Progenitor cell of endocrine pancreas (in vitro differentiated cells): Measurements from ENCODE around the gene ACVRL1. TPM values are rescaled to one million over a fixed set of nuclear protein-coding genes. Genes with fewer than 3 reads are reported as not detected.

Experiments
- DNase-seq: peaks from one replicate; pipeline ENCODE4 v3.0.0; 2021; ENCODE audit warnings: low spot score; ENCODE audit not compliant: unreplicated experiment
- H3K27ac Mint-ChIP-seq: 2 replicates; pipeline ENCODE4 v1.8.0; 2021; ENCODE audit warnings: mild to moderate bottlenecking, moderate library complexity, mixed read lengths
- H3K27me3 Mint-ChIP-seq: 2 replicates; pipeline ENCODE4 v1.8.0; 2021; ENCODE audit warnings: mixed read lengths
- H3K36me3 Mint-ChIP-seq: 2 replicates; pipeline ENCODE4 v1.8.0; 2022; ENCODE audit warnings: mixed read lengths; ENCODE audit not compliant: insufficient read depth
- H3K4me1 Mint-ChIP-seq: 2 replicates; pipeline ENCODE4 v1.8.0; 2021; ENCODE audit warnings: low read depth, mixed read lengths
- H3K4me3 Mint-ChIP-seq: 2 replicates; pipeline ENCODE4 v1.8.0; 2021; ENCODE audit warnings: low read depth, mild to moderate bottlenecking, moderate library complexity, mixed read lengths
- H3K9me3 Mint-ChIP-seq: 2 replicates; pipeline ENCODE4 v1.8.0; 2021; ENCODE audit warnings: low read depth, mixed read lengths
- total RNA-seq: library from RNA; stranded (reverse); gene quantifications from 2 replicates; pipeline ENCODE4 v1.2.1, GENCODE V29; 2021
- TF ChIP-seq, protein P1 (sequence below): fragments of 200-600 bp; sonication (generic); IDR thresholded peaks from one replicate; pipeline ENCODE4 v1.5.0; 2021; ENCODE audit warnings: antibody characterized with exemption, mild to moderate bottlenecking; ENCODE audit not compliant: unreplicated experiment

The ACVRL1 gene
- total RNA-seq, 1 donor from 2014 or later, result not detected

DNA sequence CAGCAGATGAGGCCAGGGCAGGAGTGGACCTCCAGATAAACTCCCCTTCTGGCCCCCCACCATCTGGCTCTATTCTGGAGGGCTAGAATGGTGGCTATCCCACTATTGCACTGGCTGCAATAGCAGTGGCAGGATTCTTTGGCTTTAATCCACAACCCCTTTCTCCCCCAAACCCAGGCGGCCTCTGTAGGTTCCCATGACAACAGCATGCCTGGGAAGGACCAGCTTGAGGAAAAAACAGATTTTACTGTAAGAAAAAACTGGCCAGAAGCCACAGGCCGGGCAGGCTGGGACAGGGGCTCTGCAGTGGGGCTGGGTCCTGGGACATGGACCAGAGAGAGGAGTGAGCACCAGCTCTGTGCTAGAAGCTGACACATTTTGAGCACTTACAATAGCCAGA, 30.6 kb downstream of the ACVRL1 start:
- no peak overlapping the region for H3K4me3 Mint-ChIP-seq
- no peak for DNase-seq
- no peaks in the 10 kb centered on the region for H3K36me3 Mint-ChIP-seq
- no peak overlapping the region for H3K27ac Mint-ChIP-seq
- H3K9me3 Mint-ChIP-seq, result no peaks in the 10 kb centered on the region
- H3K4me1 Mint-ChIP-seq, result peaks cover 3% of the 10 kb centered on the region
- TF ChIP-seq, protein P1, sequence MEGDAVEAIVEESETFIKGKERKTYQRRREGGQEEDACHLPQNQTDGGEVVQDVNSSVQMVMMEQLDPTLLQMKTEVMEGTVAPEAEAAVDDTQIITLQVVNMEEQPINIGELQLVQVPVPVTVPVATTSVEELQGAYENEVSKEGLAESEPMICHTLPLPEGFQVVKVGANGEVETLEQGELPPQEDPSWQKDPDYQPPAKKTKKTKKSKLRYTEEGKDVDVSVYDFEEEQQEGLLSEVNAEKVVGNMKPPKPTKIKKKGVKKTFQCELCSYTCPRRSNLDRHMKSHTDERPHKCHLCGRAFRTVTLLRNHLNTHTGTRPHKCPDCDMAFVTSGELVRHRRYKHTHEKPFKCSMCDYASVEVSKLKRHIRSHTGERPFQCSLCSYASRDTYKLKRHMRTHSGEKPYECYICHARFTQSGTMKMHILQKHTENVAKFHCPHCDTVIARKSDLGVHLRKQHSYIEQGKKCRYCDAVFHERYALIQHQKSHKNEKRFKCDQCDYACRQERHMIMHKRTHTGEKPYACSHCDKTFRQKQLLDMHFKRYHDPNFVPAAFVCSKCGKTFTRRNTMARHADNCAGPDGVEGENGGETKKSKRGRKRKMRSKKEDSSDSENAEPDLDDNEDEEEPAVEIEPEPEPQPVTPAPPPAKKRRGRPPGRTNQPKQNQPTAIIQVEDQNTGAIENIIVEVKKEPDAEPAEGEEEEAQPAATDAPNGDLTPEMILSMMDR, result no peak
- no peaks in the 10 kb centered on the region for H3K27me3 Mint-ChIP-seq

DNA sequence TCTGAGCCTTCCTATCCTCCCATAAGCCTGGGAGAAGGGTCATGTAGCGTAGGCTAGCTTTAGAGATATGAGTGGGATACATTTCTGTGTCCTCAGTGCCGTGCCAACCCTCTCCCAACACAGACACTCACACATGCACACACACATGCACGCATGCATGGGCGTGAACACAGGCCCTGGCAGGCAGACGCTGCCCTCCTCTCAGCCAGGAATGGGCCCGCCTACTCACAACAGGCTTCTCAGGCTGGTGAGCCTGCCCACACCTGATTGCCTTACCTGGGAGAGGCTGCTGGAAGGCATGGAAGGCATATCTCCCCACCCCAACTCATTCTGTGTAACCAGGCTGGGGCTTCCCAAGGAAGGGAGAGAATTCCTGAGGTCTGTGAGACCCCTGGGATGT, 31.4 kb downstream of the ACVRL1 start:
- no peaks in the 10 kb centered on the region for H3K27me3 Mint-ChIP-seq
- DNase-seq, result no peak

DNA sequence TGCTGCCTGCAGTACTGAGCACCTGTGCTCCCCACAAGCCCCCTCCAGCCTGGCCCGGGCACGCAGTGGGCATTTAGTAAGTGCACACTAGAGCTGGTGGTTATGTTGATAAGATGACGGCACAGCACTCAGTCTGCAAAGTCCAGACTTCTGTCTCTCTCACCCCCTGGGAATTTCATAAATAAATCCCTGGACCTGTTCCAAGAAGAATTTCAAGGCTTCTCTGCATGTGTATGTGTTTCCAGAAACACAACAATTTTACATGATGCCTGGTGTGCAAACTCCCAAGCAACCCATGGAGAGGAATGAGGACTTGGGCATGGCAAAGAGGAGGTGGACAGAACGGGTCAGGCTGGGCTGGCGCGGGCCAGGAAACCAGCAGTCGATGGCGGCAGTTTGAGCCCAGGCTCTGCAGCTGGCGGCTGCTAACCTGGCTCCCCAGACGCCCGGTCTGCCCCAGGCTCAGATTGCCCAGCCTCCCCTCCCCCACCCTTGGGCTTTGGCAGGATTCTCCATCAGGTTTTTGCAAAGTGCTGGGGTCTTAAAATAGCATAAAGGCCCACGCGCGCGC, 33.8 kb downstream of the ACVRL1 start:
- Mint-ChIP-seq H3K9me3 (peaks cover 14% of the 10 kb centered on the region), H3K27ac (no peak overlapping the region), H3K4me3 (no peak overlapping the region), H3K4me1 (no peaks in the 10 kb centered on the region), H3K27me3 (no peaks in the 10 kb centered on the region), H3K36me3 (peaks cover 2% of the 10 kb centered on the region)
- TF ChIP-seq, protein P1, result no peak
- DNase-seq, result no peak

More for the DNA sequence above, 31.4 kb downstream of the ACVRL1 start:
- no peak overlapping the region for H3K4me3 Mint-ChIP-seq
- H3K4me1 Mint-ChIP-seq, result peaks cover 2% of the 10 kb centered on the region
- no peaks in the 10 kb centered on the region for H3K36me3 Mint-ChIP-seq
- no peaks in the 10 kb centered on the region for H3K9me3 Mint-ChIP-seq
- TF ChIP-seq, protein P1, result no peak
- no peak overlapping the region for H3K27ac Mint-ChIP-seq

DNA sequence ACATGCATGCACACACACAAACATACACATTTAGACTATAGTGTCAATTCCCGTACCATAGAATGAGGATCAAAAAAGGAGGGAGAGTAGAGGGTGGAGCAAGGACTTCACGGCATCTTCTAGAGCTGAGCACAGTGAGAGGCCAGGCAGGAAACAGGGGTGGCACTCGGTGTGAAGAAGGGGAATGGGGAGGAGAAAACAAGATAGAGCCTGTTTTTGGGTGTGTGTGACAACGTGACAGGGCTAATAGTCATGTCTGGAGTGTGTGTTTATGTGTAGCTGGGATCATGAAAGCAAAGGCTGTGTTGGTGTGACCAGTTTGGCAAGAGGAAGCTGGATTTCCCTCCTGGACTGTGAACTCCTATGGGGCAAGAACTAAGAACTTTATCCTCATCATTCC, 34.3 kb downstream of the ACVRL1 start:
- Mint-ChIP-seq H3K4me1 (no peaks in the 10 kb centered on the region), H3K4me3 (no peak overlapping the region), H3K27me3 (peaks cover 2% of the 10 kb centered on the region), H3K36me3 (peaks cover 2% of the 10 kb centered on the region), H3K9me3 (peaks cover 14% of the 10 kb centered on the region), H3K27ac (no peak overlapping the region)
- DNase-seq, result no peak
- TF ChIP-seq, protein P1, result no peak

DNA sequence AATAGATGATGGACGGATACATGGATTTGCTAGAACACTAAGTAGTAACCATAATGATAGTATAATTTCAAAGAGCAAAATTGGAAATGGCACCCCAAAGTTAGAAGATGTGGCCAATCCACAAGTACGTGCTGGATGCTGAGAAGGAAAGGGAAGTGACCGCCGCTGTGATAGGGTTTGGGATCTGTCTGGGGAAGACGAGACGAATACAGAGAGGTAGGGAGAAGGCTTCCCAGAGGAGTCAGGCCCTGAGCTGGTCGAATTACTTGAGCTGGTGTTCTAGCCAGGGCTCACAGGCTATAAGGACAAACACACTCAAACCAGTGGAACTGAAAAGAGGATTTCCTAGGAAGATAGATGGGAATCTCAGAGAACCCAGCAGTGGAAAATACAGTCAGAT, 34.8 kb downstream of the ACVRL1 start:
- TF ChIP-seq, protein P1, result no peak
- Mint-ChIP-seq H3K4me3 (no peak overlapping the region), H3K27ac (no peak overlapping the region), H3K36me3 (peaks cover 2% of the 10 kb centered on the region), H3K9me3 (peaks cover 14% of the 10 kb centered on the region), H3K27me3 (peaks cover 3% of the 10 kb centered on the region), H3K4me1 (no peaks in the 10 kb centered on the region)
- DNase-seq, result no peak
